WTC11 (cell line): ENCODE measurements around the gene WNT5B. TPM values are rescaled to one million over a fixed set of nuclear protein-coding genes. Genes with fewer than 3 reads are reported as not detected.

Source experiments
- ATAC-seq: fragments of 200-7000 bp; cut with Tn5 transposase; 2 replicates; pipeline ENCODE4 v1.10.0; 2021; ENCODE audit warnings: mild to moderate bottlenecking, moderate library complexity
- CTCF ChIA-PET: fragments of 300-600 bp; sonication (Branson Sonifier 250); formaldehyde crosslinking; loops from one replicate; lab custom pipeline; 2021; ENCODE audit warnings: antibody characterized with exemption; lab: Charles Lee
- POLR2A ChIA-PET: fragments of 350-600 bp; sonication (Branson Sonifier 250); formaldehyde crosslinking; loops from one replicate; lab custom pipeline; 2021; ENCODE audit warnings: antibody characterized with exemption; lab: Charles Lee
- DNase-seq: peaks from one replicate; pipeline ENCODE4 v3.0.0; 2021; ENCODE audit warnings: low spot score
- H3K27ac Mint-ChIP-seq: 2 replicates; pipeline ENCODE4 v1.8.0; 2021; ENCODE audit warnings: mixed read lengths
- H3K27me3 Mint-ChIP-seq: 2 replicates; pipeline ENCODE4 v1.8.0; 2021; ENCODE audit warnings: low read depth, mild to moderate bottlenecking, moderate library complexity, mixed read lengths
- H3K36me3 Mint-ChIP-seq: 2 replicates; pipeline ENCODE4 v1.8.0; 2021; ENCODE audit warnings: mixed read lengths
- H3K4me1 Mint-ChIP-seq: 2 replicates; pipeline ENCODE4 v1.8.0; 2022; ENCODE audit warnings: mixed read lengths
- H3K4me3 Mint-ChIP-seq: 2 replicates; pipeline ENCODE4 v1.8.0; 2021; ENCODE audit warnings: mild to moderate bottlenecking, moderate library complexity, mixed read lengths
- H3K9me3 Mint-ChIP-seq: 2 replicates; pipeline ENCODE4 v1.8.0; 2021; ENCODE audit warnings: mixed read lengths
- AFF4 ChIP-seq: sonication (generic); formaldehyde crosslinking; IDR thresholded peaks from 2 replicates; pipeline ENCODE4 v1.8.1; 2023; ENCODE audit warnings: mild to moderate bottlenecking, missing genetic modification reagents, borderline replicate concordance
- E2F4 ChIP-seq: sonication (generic); formaldehyde crosslinking; IDR thresholded peaks from 2 replicates; pipeline ENCODE4 v1.8.1; 2022; ENCODE audit warnings: low read depth, mild to moderate bottlenecking, moderate library complexity, missing genetic modification reagents, borderline replicate concordance
- ERG ChIP-seq: fragments of 250-450 bp; sonication (Bioruptor Pico); IDR thresholded peaks from 2 replicates; pipeline ENCODE4 v1.8.0; 2021; ENCODE audit warnings: mild to moderate bottlenecking
- FOXP1 ChIP-seq: sonication (generic); formaldehyde crosslinking; IDR thresholded peaks from 2 replicates; pipeline ENCODE4 v1.8.0; 2022; ENCODE audit warnings: missing genetic modification reagents, mild to moderate bottlenecking, moderate library complexity, borderline replicate concordance
- NFATC4 ChIP-seq: fragments of 250-450 bp; sonication (Bioruptor Pico); IDR thresholded peaks from 2 replicates; pipeline ENCODE4 v1.9.0; 2021; ENCODE audit warnings: mild to moderate bottlenecking
- RELA ChIP-seq: sonication (generic); formaldehyde crosslinking; IDR thresholded peaks from 2 replicates; pipeline ENCODE4 v1.8.1; 2022; ENCODE audit warnings: missing genetic modification reagents, mild to moderate bottlenecking, borderline replicate concordance
- ZNF317 ChIP-seq: sonication (generic); formaldehyde crosslinking; IDR thresholded peaks from 2 replicates; pipeline ENCODE4 v1.8.1; 2023; ENCODE audit warnings: low read depth, mild to moderate bottlenecking, moderate library complexity, missing genetic modification reagents, borderline replicate concordance
- ZNF396 ChIP-seq: fragments of 250-450 bp; sonication (Bioruptor Pico); IDR thresholded peaks from 2 replicates; pipeline ENCODE4 v1.8.0; 2021; ENCODE audit warnings: mild to moderate bottlenecking, moderate library complexity, borderline replicate concordance
- ZNF416 ChIP-seq: fragments of 250-450 bp; sonication (Bioruptor Pico); IDR thresholded peaks from 2 replicates; pipeline ENCODE4 v1.9.0; 2021; ENCODE audit warnings: mild to moderate bottlenecking, inconsistent platforms
- ZNF425 ChIP-seq: fragments of 250-450 bp; sonication (Bioruptor Pico); conservative IDR thresholded peaks from 2 replicates; pipeline ENCODE4 v1.9.0; 2021; ENCODE audit warnings: mild to moderate bottlenecking
- ZNF512 ChIP-seq: sonication (generic); formaldehyde crosslinking; IDR thresholded peaks from 2 replicates; pipeline ENCODE4 v1.8.1; 2022; ENCODE audit warnings: missing genetic modification reagents, borderline replicate concordance
- ZNF532 ChIP-seq: fragments of 250-450 bp; sonication (Bioruptor Pico); IDR thresholded peaks from 2 replicates; pipeline ENCODE4 v1.9.0; 2021; ENCODE audit warnings: mild to moderate bottlenecking, borderline replicate concordance
- total RNA-seq: library from RNA; stranded (reverse); gene quantifications from 3 replicates; pipeline ENCODE4 v1.2.3, GENCODE V29; 2021

WNT5B gene
- total RNA-seq, 1 experiment from 2014 or later = 4.5 TPM

GRCh38 chr12:1580526-1580925 lies 48.5 kb upstream of the WNT5B start (continued):
- TF ChIP-seq ZNF317 (CRISPR knock-in tag) = no peak

GRCh38 chr12:1581973-1582708 lies 46.9 kb upstream of the WNT5B start:
- no peaks in the 10 kb centered on the region for H3K9me3 Mint-ChIP-seq
- no peak overlapping the region for H3K4me3 Mint-ChIP-seq
- H3K27ac Mint-ChIP-seq = no peak overlapping the region
- TF ChIP-seq ZNF512 (CRISPR knock-in tag) = peak; percentile 62; the same call in 1 of the 2 replicates
- no peak for TF ChIP-seq ZNF425 (CRISPR knock-in tag)
- TF ChIP-seq RELA (CRISPR knock-in tag) = no peak
- peaks cover 42% of the 10 kb centered on the region for H3K27me3 Mint-ChIP-seq
- ATAC-seq = no peak
- DNase-seq = no peak
- ChIA-PET CTCF (interaction anchor here (1.1 to 3.2 kb wide), 4 partner anchors 64 to 465 kb away, joined by 3 to 61 read pairs (median 26); no protein-coding TSS in a partner anchor), POLR2A (no interaction called here)
- peaks cover 10% of the 10 kb centered on the region for H3K4me1 Mint-ChIP-seq
- no peaks in the 10 kb centered on the region for H3K36me3 Mint-ChIP-seq

GRCh38 chr12:1582709-1583050 lies 46.4 kb upstream of the WNT5B start:
- CTCF ChIA-PET = interaction anchor here (1.1 to 3.2 kb wide), 4 partner anchors 23 to 466 kb away, joined by 3 to 61 read pairs (median 28); no protein-coding TSS in a partner anchor
- Mint-ChIP-seq H3K4me3 (no peak overlapping the region), H3K36me3 (no peaks in the 10 kb centered on the region), H3K27ac (no peak overlapping the region), H3K27me3 (peaks cover 47% of the 10 kb centered on the region), H3K4me1 (peaks cover 15% of the 10 kb centered on the region), H3K9me3 (no peaks in the 10 kb centered on the region)
- no peak for DNase-seq
- POLR2A ChIA-PET = no interaction called here
- no peak for ATAC-seq
- TF ChIP-seq NFATC4 (CRISPR knock-in tag) (no peak), ZNF396 (CRISPR knock-in tag) (no peak), E2F4 (no peak), ZNF425 (CRISPR knock-in tag) (no peak), FOXP1 (CRISPR knock-in tag) (no peak), AFF4 (CRISPR knock-in tag) (no peak), ZNF416 (no peak), ZNF532 (CRISPR knock-in tag) (no peak), ERG (CRISPR knock-in tag) (no peak)
